Astrocyte of the cerebellum (primary cell): Measurements from ENCODE around the gene MAML2.

ENCODE experiments used
- DNase-seq: peaks from one replicate; pipeline ENCODE4 v3.0.0-alpha.2; 2011; ENCODE audit warnings: low read depth
- H3K4me3 ChIP-seq: 2 replicates; pipeline ENCODE4 v1.5.1; 2011; ENCODE audit warnings: mild to moderate bottlenecking, low read depth, low read length, moderate library complexity
- CTCF ChIP-seq: IDR thresholded peaks from 2 replicates; pipeline ENCODE4 v1.5.1; 2012; ENCODE audit warnings: low read length, low read depth, moderate library complexity, mild to moderate bottlenecking; ENCODE audit errors: missing control alignments
- in situ Hi-C: cut with HindIII; loops from 2 replicates; pipeline ENCODE4 v1.10.0; 2017; ENCODE audit warnings: low sequenced_read_pairs

The MAML2 gene

GRCh38 chr11:96157517-96157873 lies 185.5 kb downstream of the MAML2 start:
- H3K4me3 ChIP-seq: no peak overlapping the region
- no peak for DNase-seq
- in situ Hi-C loops: no loop called here
- no peak for TF ChIP-seq CTCF

- in situ Hi-C loops: no loop called here
- no peak for TF ChIP-seq CTCF
- no peak for DNase-seq
- H3K4me3 ChIP-seq: no peak overlapping the region
Measured at GRCh38 chr11:96156379-96156722, 186.6 kb downstream of the MAML2 start.

- H3K4me3 ChIP-seq: peak overlapping the region; percentile 2
- peak; percentile 97 for DNase-seq
Measured at GRCh38 chr11:96155627-96156378, 187.2 kb downstream of the MAML2 start.

GRCh38 chr11:96154802-96155520 lies 188.0 kb downstream of the MAML2 start:
- DNase-seq: peak; percentile 53
- in situ Hi-C loops: no loop called here
- TF ChIP-seq CTCF: no peak
- no peak overlapping the region for H3K4me3 ChIP-seq

More at GRCh38 chr11:96155627-96156378, 187.2 kb downstream of the MAML2 start:
- peak; percentile 37 for TF ChIP-seq CTCF
- in situ Hi-C loops: no loop called here

- no peak overlapping the region for H3K4me3 ChIP-seq
- in situ Hi-C loops: no loop called here
- no peak for DNase-seq
- no peak for TF ChIP-seq CTCF
Measured at GRCh38 chr11:96152623-96153022, 190.4 kb downstream of the MAML2 start.

GRCh38 chr11:96151501-96151900 lies 191.5 kb downstream of the MAML2 start:
- TF ChIP-seq CTCF: no peak
- in situ Hi-C loops: no loop called here
- DNase-seq: no peak
- no peak overlapping the region for H3K4me3 ChIP-seq
